Measurements from ENCODE around the gene ALS2.
"Not testable (repeated sequence)": the region's sequence is repeated elsewhere in the genome, so short reads cannot be mapped to it uniquely, and the experiment has no call there.

Gene ALS2

DNA sequence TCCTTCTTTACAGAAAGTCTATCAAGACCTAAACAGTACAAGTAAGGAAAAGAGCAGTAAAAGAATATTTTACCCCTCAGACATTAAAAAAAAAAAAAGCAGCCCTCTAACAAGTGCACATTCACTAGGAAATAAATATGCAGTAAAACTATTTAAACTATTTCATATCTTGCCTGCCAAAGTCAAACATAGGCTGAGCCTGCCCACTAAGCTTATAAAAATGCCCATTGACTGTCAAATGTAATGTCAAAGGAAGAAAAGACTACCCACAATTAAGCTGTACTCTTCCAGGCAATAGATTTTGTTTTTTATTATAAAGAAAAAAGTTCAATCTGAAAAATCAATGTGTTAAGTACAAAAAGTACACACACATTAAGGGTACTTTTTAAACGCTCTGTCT is 11.8 kb downstream of the ALS2 start:
- Histone ChIP-seq H3K27me3 (ENCODE audit: insufficient read depth, insufficient read length) (no peaks in the 10 kb centered on the region), H3K9me3 (ENCODE audit: insufficient read depth, low read length) (no peaks in the 10 kb centered on the region), H3K36me3 (ENCODE audit: insufficient read depth, insufficient read length, low read length) (peaks cover 32% of the 10 kb centered on the region), H3K4me3 (ENCODE audit: insufficient read length, low read depth) (no peak overlapping the region), H3K4me1 (ENCODE audit: insufficient read depth, insufficient read length) (no peaks in the 10 kb centered on the region), H3K9ac (ENCODE audit: insufficient read length, low read depth) (no peak overlapping the region)
- TF ChIP-seq YY1 (IDR thresholded peaks at IDR 0.05; ENCODE audit: insufficient read depth, insufficient read length) (no peak), SUZ12 (IDR thresholded peaks at IDR 0.05; ENCODE audit: extremely low read depth, insufficient read depth, insufficient read length) (no peak), ZNF274 (IDR thresholded peaks at IDR 0.05; ENCODE audit: low read depth, low read length) (no peak)
- no peak for DNase-seq (ENCODE audit: low read depth, low spot score)

DNA sequence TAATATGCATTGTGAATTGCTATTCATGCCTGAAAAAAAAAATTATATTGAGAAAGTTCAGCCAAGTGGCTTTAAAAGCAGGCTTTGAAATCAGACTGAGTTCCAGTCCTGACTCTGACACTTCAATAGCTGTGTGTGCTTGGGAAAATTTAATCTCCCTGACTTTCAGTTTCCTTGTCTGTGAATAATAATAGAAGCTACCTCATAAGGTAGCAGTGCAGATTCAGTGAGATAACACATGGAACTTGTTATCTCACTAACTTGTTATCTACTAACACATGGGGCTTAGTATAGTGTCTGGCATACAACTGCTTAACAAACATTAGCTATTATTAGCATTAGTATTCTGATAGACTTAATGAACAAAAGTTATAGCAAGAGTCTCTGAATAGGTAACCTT is 14.9 kb downstream of the ALS2 start:
- H3K9ac ChIP-seq (ENCODE audit: insufficient read length, low read depth), result no peak overlapping the region
- no peaks in the 10 kb centered on the region for H3K4me1 ChIP-seq (ENCODE audit: insufficient read depth, insufficient read length)
- no peaks in the 10 kb centered on the region for H3K27me3 ChIP-seq (ENCODE audit: insufficient read depth, insufficient read length)
- peaks cover 56% of the 10 kb centered on the region for H3K36me3 ChIP-seq (ENCODE audit: insufficient read depth, insufficient read length, low read length)
- H3K4me3 ChIP-seq (ENCODE audit: insufficient read length, low read depth), result no peak overlapping the region
- no peak for TF ChIP-seq ZNF274 (IDR thresholded peaks at IDR 0.05; ENCODE audit: low read depth, low read length)
- no peak for TF ChIP-seq SUZ12 (IDR thresholded peaks at IDR 0.05; ENCODE audit: extremely low read depth, insufficient read depth, insufficient read length)
- TF ChIP-seq YY1 (IDR thresholded peaks at IDR 0.05; ENCODE audit: insufficient read depth, insufficient read length), result no peak
- DNase-seq (ENCODE audit: low read depth, low spot score), result no peak
- no peaks in the 10 kb centered on the region for H3K9me3 ChIP-seq (ENCODE audit: insufficient read depth, low read length)

DNA sequence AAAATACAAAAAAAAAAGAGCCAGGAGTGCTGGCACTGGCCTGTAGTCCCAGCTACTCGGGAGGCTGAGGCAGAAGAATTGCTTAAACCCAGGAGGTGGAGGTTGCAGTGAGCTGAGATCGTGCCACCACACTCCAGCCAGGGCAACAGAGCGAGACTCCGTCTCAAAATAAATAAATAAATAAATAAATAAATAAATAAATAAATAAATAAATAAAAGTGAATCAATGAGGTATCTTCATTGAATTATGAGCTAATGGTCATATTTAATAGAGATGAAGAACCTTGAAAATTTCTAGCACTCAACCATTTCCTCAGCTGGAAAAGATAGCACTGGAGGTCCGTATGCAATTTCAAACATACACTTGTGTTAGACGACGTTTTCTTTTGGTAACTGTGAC is 16.3 kb downstream of the ALS2 start:
- H3K4me3 ChIP-seq (ENCODE audit: insufficient read length, low read depth), result not testable (repeated sequence)
- H3K36me3 ChIP-seq (ENCODE audit: insufficient read depth, insufficient read length, low read length), result peaks cover 65% of the 10 kb centered on the region

DNA sequence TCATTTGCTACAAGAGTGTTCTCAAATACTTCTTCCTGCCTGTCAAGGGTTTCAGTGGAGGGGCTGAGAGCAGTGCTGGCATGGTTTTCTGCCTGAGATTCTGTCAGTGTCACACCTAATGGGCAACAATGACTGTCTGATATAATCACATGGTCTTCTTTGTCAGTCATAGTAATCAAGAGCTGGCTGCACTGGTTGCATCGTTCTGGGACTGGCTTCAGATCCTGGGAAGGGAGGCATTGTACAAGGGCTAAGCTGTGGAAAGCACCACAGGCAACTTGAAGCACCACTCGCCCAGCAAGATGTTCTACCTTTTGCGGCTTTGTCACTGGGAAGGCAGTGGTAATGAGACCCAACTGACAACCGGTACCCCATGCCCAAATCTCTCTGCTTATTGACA is 19.6 kb downstream of the ALS2 start:
- no peaks in the 10 kb centered on the region for H3K27me3 ChIP-seq (ENCODE audit: insufficient read depth, insufficient read length)
- no peak overlapping the region for H3K4me3 ChIP-seq (ENCODE audit: insufficient read length, low read depth)
- no peak overlapping the region for H3K9ac ChIP-seq (ENCODE audit: insufficient read length, low read depth)
- no peaks in the 10 kb centered on the region for H3K4me1 ChIP-seq (ENCODE audit: insufficient read depth, insufficient read length)
- DNase-seq (ENCODE audit: low read depth, low spot score), result no peak
- H3K36me3 ChIP-seq (ENCODE audit: insufficient read depth, insufficient read length, low read length), result peaks cover 75% of the 10 kb centered on the region
- no peaks in the 10 kb centered on the region for H3K9me3 ChIP-seq (ENCODE audit: insufficient read depth, low read length)
- TF ChIP-seq ZNF274 (IDR thresholded peaks at IDR 0.05; ENCODE audit: low read depth, low read length), result no peak
- TF ChIP-seq SUZ12 (IDR thresholded peaks at IDR 0.05; ENCODE audit: extremely low read depth, insufficient read depth, insufficient read length), result no peak
- TF ChIP-seq YY1 (IDR thresholded peaks at IDR 0.05; ENCODE audit: insufficient read depth, insufficient read length), result no peak

More for the DNA sequence above, 16.3 kb downstream of the ALS2 start:
- H3K9me3 ChIP-seq (ENCODE audit: insufficient read depth, low read length); H3K27me3 ChIP-seq (ENCODE audit: insufficient read depth, insufficient read length); H3K9ac ChIP-seq (ENCODE audit: insufficient read length, low read depth); DNase-seq (ENCODE audit: low read depth, low spot score); H3K4me1 ChIP-seq (ENCODE audit: insufficient read depth, insufficient read length): not testable (repeated sequence)

DNA sequence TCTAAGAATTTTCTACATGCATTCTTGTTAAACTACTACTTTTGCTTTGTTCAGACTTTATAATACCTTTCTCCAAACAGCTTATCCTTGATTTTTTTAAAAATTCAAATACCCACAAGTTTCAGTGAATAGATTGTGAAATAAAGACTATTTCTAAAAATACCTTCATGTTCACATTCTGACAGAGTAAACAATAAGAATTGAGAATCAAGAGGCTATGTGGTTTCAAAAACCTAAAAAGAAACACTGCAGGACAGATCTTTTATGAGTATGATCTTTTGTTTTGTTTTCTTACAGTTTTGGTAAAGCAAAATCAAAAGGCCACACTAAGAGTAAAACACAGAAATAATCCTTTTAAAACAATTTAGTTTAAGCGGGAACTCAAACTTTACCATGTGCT is 21.2 kb downstream of the ALS2 start:
- H3K4me3 ChIP-seq (ENCODE audit: insufficient read length, low read depth), result no peak overlapping the region

DNA sequence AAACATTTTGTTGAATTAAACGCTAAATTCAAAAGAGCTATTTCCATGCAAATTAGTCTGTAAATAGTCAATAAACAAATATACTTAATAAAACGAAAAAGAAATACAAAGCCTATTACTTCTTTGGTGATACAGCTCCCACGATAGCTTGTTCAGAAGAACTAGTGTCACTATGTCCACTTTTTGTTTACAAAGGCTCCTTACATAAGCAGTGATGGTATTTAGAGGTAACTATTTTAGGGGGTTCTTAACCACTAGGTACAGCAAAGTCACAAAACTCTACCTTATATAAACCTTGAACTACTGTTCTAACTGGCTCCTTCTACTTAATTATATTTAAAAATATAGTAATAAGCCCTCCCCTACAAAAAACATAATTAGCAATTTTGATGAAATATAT is 21.9 kb downstream of the ALS2 start:
- Histone ChIP-seq H3K4me3 (ENCODE audit: insufficient read length, low read depth) (no peak overlapping the region), H3K27me3 (ENCODE audit: insufficient read depth, insufficient read length) (no peaks in the 10 kb centered on the region), H3K4me1 (ENCODE audit: insufficient read depth, insufficient read length) (no peaks in the 10 kb centered on the region), H3K9ac (ENCODE audit: insufficient read length, low read depth) (no peak overlapping the region), H3K36me3 (ENCODE audit: insufficient read depth, insufficient read length, low read length) (peaks cover 62% of the 10 kb centered on the region), H3K9me3 (ENCODE audit: insufficient read depth, low read length) (no peaks in the 10 kb centered on the region)
- no peak for DNase-seq (ENCODE audit: low read depth, low spot score)
- no peak for TF ChIP-seq YY1 (IDR thresholded peaks at IDR 0.05; ENCODE audit: insufficient read depth, insufficient read length)
- TF ChIP-seq ZNF274 (IDR thresholded peaks at IDR 0.05; ENCODE audit: low read depth, low read length), result no peak
- TF ChIP-seq SUZ12 (IDR thresholded peaks at IDR 0.05; ENCODE audit: extremely low read depth, insufficient read depth, insufficient read length), result no peak

More for the DNA sequence above, 21.2 kb downstream of the ALS2 start:
- Histone ChIP-seq H3K9me3 (ENCODE audit: insufficient read depth, low read length) (no peaks in the 10 kb centered on the region), H3K36me3 (ENCODE audit: insufficient read depth, insufficient read length, low read length) (peaks cover 60% of the 10 kb centered on the region), H3K9ac (ENCODE audit: insufficient read length, low read depth) (no peak overlapping the region), H3K4me1 (ENCODE audit: insufficient read depth, insufficient read length) (no peaks in the 10 kb centered on the region), H3K27me3 (ENCODE audit: insufficient read depth, insufficient read length) (no peaks in the 10 kb centered on the region)
- DNase-seq (ENCODE audit: low read depth, low spot score), result no peak
- TF ChIP-seq YY1 (IDR thresholded peaks at IDR 0.05; ENCODE audit: insufficient read depth, insufficient read length), result no peak
- TF ChIP-seq ZNF274 (IDR thresholded peaks at IDR 0.05; ENCODE audit: low read depth, low read length), result no peak
- TF ChIP-seq SUZ12 (IDR thresholded peaks at IDR 0.05; ENCODE audit: extremely low read depth, insufficient read depth, insufficient read length), result no peak

DNA sequence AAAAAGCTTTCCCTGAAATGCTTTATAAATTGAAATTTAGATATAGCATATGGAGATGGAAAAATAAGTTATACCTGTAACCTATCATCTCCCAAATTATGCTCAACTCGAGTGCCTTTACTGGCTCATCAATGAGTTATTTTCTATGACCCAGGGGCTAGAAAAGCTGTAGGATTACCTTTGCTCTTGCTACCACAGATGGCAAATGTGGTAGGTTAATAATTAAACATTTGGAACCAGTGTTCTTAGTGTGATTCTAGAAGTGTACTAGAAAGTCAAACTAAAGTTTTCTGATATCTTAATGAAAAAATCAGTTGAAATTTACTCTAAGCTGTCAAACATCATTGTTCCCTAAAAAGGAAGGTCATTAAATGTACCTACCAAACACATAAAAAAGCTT is 22.5 kb downstream of the ALS2 start:
- H3K36me3 ChIP-seq (ENCODE audit: insufficient read depth, insufficient read length, low read length), result peaks cover 56% of the 10 kb centered on the region
- H3K4me1 ChIP-seq (ENCODE audit: insufficient read depth, insufficient read length), result no peaks in the 10 kb centered on the region
- H3K9ac ChIP-seq (ENCODE audit: insufficient read length, low read depth), result no peak overlapping the region
- H3K27me3 ChIP-seq (ENCODE audit: insufficient read depth, insufficient read length), result no peaks in the 10 kb centered on the region
- H3K9me3 ChIP-seq (ENCODE audit: insufficient read depth, low read length), result no peaks in the 10 kb centered on the region
- no peak for DNase-seq (ENCODE audit: low read depth, low spot score)
- TF ChIP-seq YY1 (IDR thresholded peaks at IDR 0.05; ENCODE audit: insufficient read depth, insufficient read length), result no peak
- no peak for TF ChIP-seq ZNF274 (IDR thresholded peaks at IDR 0.05; ENCODE audit: low read depth, low read length)
- no peak for TF ChIP-seq SUZ12 (IDR thresholded peaks at IDR 0.05; ENCODE audit: extremely low read depth, insufficient read depth, insufficient read length)
- H3K4me3 ChIP-seq (ENCODE audit: insufficient read length, low read depth), result no peak overlapping the region

Data from NT2/D1 (cell line).